DLD1 (cell line): ENCODE data around the gene METTL25B.
"Not testable (repeated sequence)": the region's sequence is repeated elsewhere in the genome, so short reads cannot be mapped to it uniquely, and the experiment has no call there.

Experiments used
- in situ Hi-C: cut with HindIII; loops from 2 replicates; pipeline ENCODE4 v1.10.0; 2017; ENCODE audit warnings: low sequenced_read_pairs

The METTL25B gene

GRCh38 chr1:156747742-156748669, 19.7 kb downstream of the METTL25B start:
- in situ Hi-C loops, result no loop called here

GRCh38 chr1:156748670-156749418, 20.6 kb downstream of the METTL25B start:
- in situ Hi-C loops, result no loop called here

GRCh38 chr1:156749419-156750118, 21.3 kb downstream of the METTL25B start:
- in situ Hi-C loops, result no loop called here

GRCh38 chr1:156750191-156750672, 22.0 kb downstream of the METTL25B start:
- in situ Hi-C loops, result no loop called here

GRCh38 chr1:156750711-156751450, 22.6 kb downstream of the METTL25B start:
- in situ Hi-C loops, result no loop called here

- in situ Hi-C loops, result no loop called here
These were observed 23.1 kb downstream of the METTL25B start, which contains the start of gene HDGF for GRCh38 chr1:156751451-156751756. Gene HDGF (minus strand): TSS chr1:156751675. CDS start chr1:156751429, 246 bp downstream.

- in situ Hi-C loops, result no loop called here
These were observed 23.6 kb downstream of the METTL25B start for GRCh38 chr1:156751757-156752481.

GRCh38 chr1:156752843-156753482, 24.7 kb downstream of the METTL25B start:
- in situ Hi-C loops, result no loop called here

GRCh38 chr1:156754219-156754618, 25.9 kb downstream of the METTL25B start:
- in situ Hi-C loops, result no loop called here

- in situ Hi-C loops, result no loop called here
These were observed 27.3 kb downstream of the METTL25B start for GRCh38 chr1:156755527-156755950.

- in situ Hi-C loops, result no loop called here
These were observed 28.1 kb downstream of the METTL25B start for GRCh38 chr1:156756355-156756754.

GRCh38 chr1:156757572-156758253, 29.4 kb downstream of the METTL25B start:
- in situ Hi-C loops, result not testable (repeated sequence)

GRCh38 chr1:156760092-156760795, 32.0 kb downstream of the METTL25B start:
- in situ Hi-C loops, result no loop called here

GRCh38 chr1:156760796-156761104, 32.5 kb downstream of the METTL25B start:
- in situ Hi-C loops, result no loop called here

GRCh38 chr1:156765136-156765535, 36.9 kb downstream of the METTL25B start:
- in situ Hi-C loops, result not testable (repeated sequence)

- in situ Hi-C loops, result no loop called here
These were observed 37.4 kb downstream of the METTL25B start for GRCh38 chr1:156765666-156766065.

GRCh38 chr1:156766298-156767100, 38.2 kb downstream of the METTL25B start:
- in situ Hi-C loops, result no loop called here
